Ishikawa (cell line): ENCODE results near the gene ALOX12B.
A peak's percentile ranks its signal among the peaks of the same experiment; 100 is the strongest.

Source experiments
- CEBPB ChIP-seq: IDR thresholded peaks from 2 replicates; pipeline ENCODE4 v1.6.1; 2012
- CREB1 ChIP-seq: IDR thresholded peaks from 2 replicates; pipeline ENCODE4 v1.6.1; 2012; ENCODE audit warnings: low read depth
- EGR1 ChIP-seq: IDR thresholded peaks from 2 replicates; pipeline ENCODE4 v1.6.1; 2012
- EP300 ChIP-seq: IDR thresholded peaks from 2 replicates; pipeline ENCODE4 v1.6.1; 2012; ENCODE audit warnings: borderline replicate concordance
- FOXM1 ChIP-seq: IDR thresholded peaks from 2 replicates; pipeline ENCODE4 v1.6.1; 2012; ENCODE audit warnings: low read depth, borderline replicate concordance
- MAX ChIP-seq: IDR thresholded peaks from 2 replicates; pipeline ENCODE4 v1.6.1; 2012
- NFIC ChIP-seq: IDR thresholded peaks from 2 replicates; pipeline ENCODE4 v1.6.1; 2012
- RAD21 ChIP-seq: IDR thresholded peaks from 2 replicates; pipeline ENCODE4 v1.6.1; 2012; ENCODE audit warnings: low read depth
- REST ChIP-seq: IDR thresholded peaks from 2 replicates; pipeline ENCODE4 v1.6.1; 2012; ENCODE audit warnings: low read depth, mild to moderate bottlenecking
- TAF1 ChIP-seq: IDR thresholded peaks from 2 replicates; pipeline ENCODE4 v1.6.1; 2012; ENCODE audit warnings: low read depth, mild to moderate bottlenecking
- TCF12 ChIP-seq: IDR thresholded peaks from 2 replicates; pipeline ENCODE4 v1.6.1; 2012; ENCODE audit warnings: low read depth
- TEAD4 ChIP-seq: IDR thresholded peaks from 2 replicates; pipeline ENCODE4 v1.6.1; 2012
- USF1 ChIP-seq: IDR thresholded peaks from 2 replicates; pipeline ENCODE4 v1.6.1; 2012
- YY1 ChIP-seq: IDR thresholded peaks from 2 replicates; pipeline ENCODE4 v1.6.1; 2012; ENCODE audit warnings: low read depth
- ZBTB7A ChIP-seq: IDR thresholded peaks from 2 replicates; pipeline ENCODE4 v1.6.1; 2012; ENCODE audit warnings: low read depth

Gene ALOX12B

GRCh38 chr17:8117367-8117979, 30.0 kb upstream of the ALOX12B start:
- TF ChIP-seq CREB1 (no peak), EP300 (no peak), TAF1 (no peak), FOXM1 (no peak), REST (no peak), MAX (no peak), RAD21 (no peak), USF1 (no peak), EGR1 (no peak), TEAD4 (no peak)

GRCh38 chr17:8116776-8117175, 29.3 kb upstream of the ALOX12B start:
- TF ChIP-seq CEBPB (no peak), FOXM1 (no peak), RAD21 (no peak), TCF12 (no peak), CREB1 (no peak), TEAD4 (no peak), ZBTB7A (no peak), TAF1 (no peak), EGR1 (no peak), USF1 (no peak), YY1 (no peak), EP300 (no peak), REST (no peak), MAX (no peak), NFIC (no peak)

GRCh38 chr17:8110907-8111306, 23.4 kb upstream of the ALOX12B start:
- TF ChIP-seq REST (no peak), EP300 (no peak), TEAD4 (no peak), ZBTB7A (no peak), EGR1 (no peak), RAD21 (no peak), TCF12 (no peak), MAX (no peak), USF1 (no peak), FOXM1 (no peak), YY1 (no peak), CREB1 (no peak), NFIC (no peak)

GRCh38 chr17:8110456-8110804, 22.9 kb upstream of the ALOX12B start:
- TF ChIP-seq EGR1 (no peak), CEBPB (no peak), USF1 (no peak), MAX (no peak), CREB1 (no peak), ZBTB7A (peak; percentile 16; the same call in 1 of the 2 replicates)
